Naive thymus-derived CD8-positive, alpha-beta T cell (primary cell): Measurements from ENCODE around the gene ACYP2. TPM values are rescaled to one million over a fixed set of nuclear protein-coding genes. Genes with fewer than 3 reads are reported as not detected.
"Not testable (repeated sequence)": the region's sequence is repeated elsewhere in the genome, so short reads cannot be mapped to it uniquely, and the experiment has no call there.

Experiments used
- ATAC-seq, 2 donors: fragments of 150-1000 bp; cut with Tn5 transposase in 1 of 2; sonication (Bioruptor Pico), chemical (Tn5 transposase) in 1 of 2; 1 replicate in 1 of 2; 2 replicates in 1 of 2; pipeline ENCODE4 v1.10.0; 2021; ENCODE audit warnings: mild to moderate bottlenecking in 2 of 2, moderate library complexity in 2 of 2
- POLR2A ChIA-PET: fragments of 350-600 bp; sonication (Branson Sonifier 250); formaldehyde crosslinking; loops from one replicate; lab custom pipeline; 2021; ENCODE audit warnings: antibody characterized with exemption; lab: Charles Lee
- DNase-seq, 10 donors: peaks; one replicate each; pipeline versions ENCODE4 v3.0.0 to v3.0.0-alpha.2; 2020 to 2022
- H3K27ac Mint-ChIP-seq, 10 donors: one replicate each; pipeline ENCODE4 v1.8.0; 2020 to 2022; ENCODE audit warnings: mild to moderate bottlenecking in 10 of 10, mixed read lengths in 10 of 10, moderate library complexity in 4 of 10, inconsistent platforms in 1 of 10
- H3K27me3 Mint-ChIP-seq, 5 donors: one replicate each; pipeline ENCODE4 v1.8.0; 2021 to 2022; ENCODE audit warnings: mixed read lengths in 5 of 5
- H3K36me3 Mint-ChIP-seq, 3 donors: one replicate each; pipeline ENCODE4 v1.8.0; 2020 to 2022; ENCODE audit warnings: mixed read lengths in 3 of 3, mild to moderate bottlenecking in 2 of 3, inconsistent platforms in 1 of 3
- H3K4me1 Mint-ChIP-seq, 4 donors: one replicate each; pipeline ENCODE4 v1.8.0; 2021 to 2022; ENCODE audit warnings: mixed read lengths in 4 of 4
- H3K4me3 Mint-ChIP-seq, 10 donors: one replicate each; pipeline ENCODE4 v1.8.0; 2020 to 2022; ENCODE audit warnings: mild to moderate bottlenecking in 10 of 10, mixed read lengths in 10 of 10, moderate library complexity in 6 of 10, inconsistent platforms in 1 of 10
- H3K9me3 Mint-ChIP-seq, 9 donors: one replicate each; pipeline ENCODE4 v1.8.0; 2020 to 2022; ENCODE audit warnings: mixed read lengths in 9 of 9, mild to moderate bottlenecking in 3 of 9, inconsistent platforms in 1 of 9, moderate library complexity in 1 of 9
- polyA plus RNA-seq, 3 donors: library from polyadenylated mRNA; unstranded; fragments of 300-500 nt; fragmentation: Illumina TruSeq; gene quantifications; one replicate each; pipeline ENCODE4 v1.2.3, GENCODE V29; 2021
- total RNA-seq, 8 experiments: library from RNA in 2 of 8; stranded (reverse) in 2 of 8; gene quantifications; one replicate each; pipeline ENCODE4 v1.2.3 and lab custom pipeline; 2021 to 2026

ACYP2 gene
- total and polyA plus RNA-seq, 5 experiments from 2014 or later = 12.4 to 18.1 (median 13.2) TPM

- Mint-ChIP-seq H3K27ac (peak overlapping the region in 7 of 10 donors; percentile 4 to 76 (median 39)), H3K36me3 (no peaks in the 10 kb centered on the region), H3K4me1 (peaks cover 5 to 53% (median 7%) of the 10 kb centered on the region in 4 donors), H3K27me3 (no peaks in the 10 kb centered on the region), H3K4me3 (no peak overlapping the region), H3K9me3 (no peaks in the 10 kb centered on the region)
- POLR2A ChIA-PET = interaction anchor here (0.6 to 1.0 kb wide), 3 partner anchors 40 to 135 kb away, joined by 3 to 7 read pairs (median 3); partner anchors contain the start of gene PSME4
- DNase-seq = peak in 4 of 10 donors; percentile 11 to 42 (median 22)
- ATAC-seq = peak; percentile 87 to 89
Observed at GRCh38 chr2:54103454-54104314, 11.7 kb upstream of the ACYP2 start.

DNA sequence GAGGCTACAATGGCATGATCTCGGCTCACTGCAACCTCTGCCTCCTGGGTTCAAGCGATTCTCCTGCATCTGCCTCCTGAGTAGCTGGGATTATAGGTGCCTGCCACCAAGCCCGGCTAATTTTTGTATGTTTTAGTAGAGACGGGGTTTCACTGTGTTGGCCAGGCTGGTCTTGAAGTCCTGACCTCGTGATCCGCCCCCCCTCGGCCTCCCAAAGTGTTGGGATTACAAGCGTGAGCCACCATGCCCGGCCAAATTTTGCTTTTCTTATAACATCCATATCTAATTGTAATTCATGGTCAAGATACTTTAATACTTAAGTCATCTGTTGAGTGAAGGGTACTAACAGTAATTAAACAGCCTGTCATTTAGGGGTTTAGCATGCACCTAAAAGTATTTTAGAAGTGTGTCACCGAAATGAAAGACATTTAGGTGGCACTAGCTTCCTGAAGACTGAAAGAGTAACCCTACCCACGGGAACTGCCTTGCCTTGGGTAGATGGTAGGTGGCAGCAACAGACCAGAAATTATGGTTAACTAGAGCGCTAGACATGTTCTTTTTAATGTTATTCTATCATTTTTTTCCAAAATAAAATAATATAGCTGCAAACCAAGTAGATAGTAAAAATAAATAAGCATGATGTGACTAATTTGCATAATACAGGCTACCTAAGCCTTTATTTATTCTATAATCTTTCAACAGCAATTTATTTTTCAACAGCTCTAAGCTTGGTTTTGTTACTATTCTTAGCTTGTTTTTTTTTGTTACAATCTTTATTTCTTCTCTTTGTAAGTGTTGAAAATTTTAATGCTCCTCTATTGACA lies 8.6 kb upstream of the ACYP2 start:
- DNase-seq (peak; percentile 16 to 67 (median 48)), ATAC-seq (peak; percentile 84 to 86)
- Mint-ChIP-seq H3K36me3 (no peaks in the 10 kb centered on the region), H3K9me3 (no peaks in the 10 kb centered on the region), H3K27ac (peak overlapping the region in 1 of 10 donors; percentile 25), H3K4me3 (no peak overlapping the region), H3K27me3 (no peaks in the 10 kb centered on the region), H3K4me1 (peaks cover 5 to 27% (median 7%) of the 10 kb centered on the region in 4 donors)
- POLR2A ChIA-PET = interaction anchor here (0.8 to 1.2 kb wide), 2 partner anchors 9 to 598 kb away, joined by 4 read pairs; partner anchors contain the start of gene ACYP2

DNA sequence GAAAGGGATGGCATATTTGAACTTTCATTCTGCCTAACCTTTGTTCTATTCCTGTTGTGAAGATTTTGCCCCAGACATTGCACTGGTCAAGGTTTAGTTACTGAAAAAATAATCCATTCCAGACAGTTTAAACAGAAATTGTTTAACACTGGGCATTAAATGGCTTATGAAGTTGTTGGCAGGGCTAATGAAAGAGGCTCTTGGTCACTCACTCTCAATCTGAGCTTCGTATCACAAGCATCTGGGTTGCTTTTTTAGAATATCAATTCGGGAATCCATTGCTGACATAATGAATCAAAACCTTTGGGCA lies 8.0 kb upstream of the ACYP2 start:
- Mint-ChIP-seq H3K27me3 (no peaks in the 10 kb centered on the region), H3K4me3 (no peak overlapping the region), H3K27ac (no peak overlapping the region), H3K4me1 (peaks cover 5 to 25% (median 7%) of the 10 kb centered on the region in 4 donors), H3K36me3 (no peaks in the 10 kb centered on the region), H3K9me3 (no peaks in the 10 kb centered on the region)
- POLR2A ChIA-PET = interaction anchor here (1.2 kb wide), 1 partner anchor 8 kb away, joined by 4 read pairs; the partner anchor contains the start of gene ACYP2
- ATAC-seq (no peak), DNase-seq (no peak)

GRCh38 chr2:54107903-54108615 lies 7.4 kb upstream of the ACYP2 start:
- Mint-ChIP-seq H3K27me3 (no peaks in the 10 kb centered on the region), H3K27ac (no peak overlapping the region), H3K9me3 (no peaks in the 10 kb centered on the region), H3K4me3 (no peak overlapping the region), H3K36me3 (no peaks in the 10 kb centered on the region), H3K4me1 (peaks cover 5 to 19% (median 7%) of the 10 kb centered on the region in 4 donors)
- POLR2A ChIA-PET = no interaction called here
- DNase-seq (no peak), ATAC-seq (no peak)

GRCh38 chr2:54109848-54110247 lies 5.6 kb upstream of the ACYP2 start:
- no peaks in the 10 kb centered on the region for H3K36me3 Mint-ChIP-seq
- H3K4me3 Mint-ChIP-seq = no peak overlapping the region
- H3K27me3 Mint-ChIP-seq = no peaks in the 10 kb centered on the region
- H3K4me1 Mint-ChIP-seq = peaks cover 3 to 15% (median 8%) of the 10 kb centered on the region in 4 donors
- POLR2A ChIA-PET = no interaction called here
- H3K9me3 Mint-ChIP-seq = no peaks in the 10 kb centered on the region
- ATAC-seq = no peak
- DNase-seq = no peak
- H3K27ac Mint-ChIP-seq = no peak overlapping the region

GRCh38 chr2:54114479-54114878 lies 936 bp upstream of the ACYP2 start:
- peak overlapping the region; percentile 97 to 100 (median 99) for H3K27ac Mint-ChIP-seq
- peaks cover 0 to 16% (median 8%) of the 10 kb centered on the region in 3 donors for H3K36me3 Mint-ChIP-seq
- H3K4me1 Mint-ChIP-seq = peaks cover 8 to 25% (median 19%) of the 10 kb centered on the region in 4 donors
- H3K27me3 Mint-ChIP-seq, H3K9me3 Mint-ChIP-seq, ATAC-seq, DNase-seq: not testable (repeated sequence)
- POLR2A ChIA-PET = interaction anchor here (0.6 to 1.0 kb wide), 3 partner anchors 39 to 434 kb away, joined by 3 to 4 read pairs (median 4); partner anchors contain the start of gene PSME4
- H3K4me3 Mint-ChIP-seq = peak overlapping the region; percentile 91 to 98 (median 97)

DNA sequence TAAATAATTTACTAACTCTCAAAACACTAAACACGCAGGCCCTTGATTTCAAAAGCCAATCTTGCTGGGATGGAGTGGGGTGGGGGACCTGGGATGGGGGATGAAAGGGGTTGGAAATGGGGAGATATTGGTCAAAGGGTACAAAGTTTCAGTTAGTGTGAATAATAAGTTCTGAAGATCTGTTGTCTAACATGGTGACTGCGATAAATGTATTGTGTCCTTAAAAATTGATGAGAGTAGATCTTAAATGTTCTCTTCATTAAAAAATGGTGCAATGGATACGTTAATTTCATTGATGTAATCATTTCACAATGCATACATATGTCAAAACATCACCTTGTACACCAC lies 505 bp upstream of the ACYP2 start:
- Mint-ChIP-seq H3K27me3 (no peaks in the 10 kb centered on the region), H3K4me1 (peaks cover 8 to 25% (median 19%) of the 10 kb centered on the region in 4 donors), H3K4me3 (peak overlapping the region; percentile 91 to 98 (median 97)), H3K27ac (peak overlapping the region; percentile 97 to 100 (median 99)), H3K9me3 (peaks cover 0 to 9% (median 5%) of the 10 kb centered on the region in 9 donors), H3K36me3 (peaks cover 0 to 18% (median 8%) of the 10 kb centered on the region in 3 donors)
- POLR2A ChIA-PET = interaction anchor here (1.0 to 1.4 kb wide), 4 partner anchors 8 to 444 kb away, joined by 4 to 5 read pairs (median 4); partner anchors contain the start of gene PSME4
- ATAC-seq (no peak), DNase-seq (no peak)

DNA sequence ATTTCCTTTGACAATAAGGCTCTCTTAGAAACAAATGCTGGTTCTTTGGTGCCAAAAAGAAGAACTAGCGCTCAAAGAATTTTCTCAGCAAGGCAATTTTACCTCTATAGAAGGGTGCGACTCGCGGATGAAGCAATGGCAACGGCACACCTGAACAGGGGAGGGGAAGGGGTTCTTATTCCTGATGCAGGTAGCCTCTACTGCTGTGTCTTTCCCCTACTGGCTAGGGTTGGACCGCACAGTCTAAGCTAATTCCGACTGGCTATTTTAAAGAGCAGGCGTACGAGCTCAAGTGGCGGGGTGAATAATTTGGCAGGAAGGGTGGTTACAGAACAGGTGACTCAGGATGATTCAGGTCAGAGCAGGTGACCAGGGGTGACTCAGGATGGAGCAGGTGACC lies 1.2 kb downstream of the ACYP2 start:
- ATAC-seq, H3K27me3 Mint-ChIP-seq, DNase-seq: not testable (repeated sequence)
- Mint-ChIP-seq H3K9me3 (peaks cover 0 to 13% (median 5%) of the 10 kb centered on the region in 9 donors), H3K4me3 (peak overlapping the region; percentile 66 to 98 (median 94)), H3K4me1 (peaks cover 8 to 25% (median 19%) of the 10 kb centered on the region in 4 donors), H3K36me3 (peaks cover 0 to 33% (median 16%) of the 10 kb centered on the region in 3 donors), H3K27ac (peak overlapping the region; percentile 1 to 100 (median 97))
- POLR2A ChIA-PET = interaction anchor here (0.6 to 1.3 kb wide), 4 partner anchors 146 to 1112 kb away, joined by 3 to 6 read pairs (median 4); partner anchors contain the start of gene RTN4

DNA sequence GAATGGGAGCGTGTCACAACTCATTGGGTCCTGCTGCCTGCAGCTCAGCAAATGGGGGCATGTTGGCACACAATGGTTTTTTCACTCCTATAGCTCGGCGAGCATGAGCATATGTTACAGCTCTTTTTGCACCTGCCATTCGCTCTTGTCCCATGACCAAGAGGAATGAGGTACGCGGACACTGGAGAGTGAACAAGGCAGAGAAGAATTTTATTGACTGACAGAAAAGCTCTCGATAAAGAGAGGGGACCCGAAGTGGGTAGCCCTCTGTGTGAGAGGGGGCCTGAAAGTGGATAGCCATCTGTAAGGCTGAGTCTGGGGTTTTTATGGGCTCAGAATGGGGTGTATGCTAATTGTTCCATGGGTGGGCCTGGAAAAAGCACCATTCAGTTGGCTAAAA lies 5.5 kb downstream of the ACYP2 start:
- Mint-ChIP-seq H3K36me3 (peaks cover 4 to 36% (median 16%) of the 10 kb centered on the region in 3 donors), H3K27ac (no peak overlapping the region), H3K4me3 (no peak overlapping the region), H3K27me3 (no peaks in the 10 kb centered on the region), H3K9me3 (peaks cover 0 to 9% (median 5%) of the 10 kb centered on the region in 9 donors), H3K4me1 (peaks cover 2 to 7% (median 5%) of the 10 kb centered on the region in 4 donors)
- ATAC-seq (no peak), DNase-seq (no peak)
- POLR2A ChIA-PET = no interaction called here

- H3K9me3 Mint-ChIP-seq = peaks cover 0 to 3% (median 0%) of the 10 kb centered on the region in 9 donors
- peak overlapping the region in 1 of 10 donors; percentile 8 for H3K27ac Mint-ChIP-seq
- no peak for DNase-seq
- H3K4me3 Mint-ChIP-seq = no peak overlapping the region
- no peak for ATAC-seq
- peaks cover 4 to 32% (median 16%) of the 10 kb centered on the region in 3 donors for H3K36me3 Mint-ChIP-seq
- no peaks in the 10 kb centered on the region for H3K27me3 Mint-ChIP-seq
- H3K4me1 Mint-ChIP-seq = no peaks in the 10 kb centered on the region
- POLR2A ChIA-PET = no interaction called here
Observed at GRCh38 chr2:54122171-54122935, 6.9 kb downstream of the ACYP2 start.

DNA sequence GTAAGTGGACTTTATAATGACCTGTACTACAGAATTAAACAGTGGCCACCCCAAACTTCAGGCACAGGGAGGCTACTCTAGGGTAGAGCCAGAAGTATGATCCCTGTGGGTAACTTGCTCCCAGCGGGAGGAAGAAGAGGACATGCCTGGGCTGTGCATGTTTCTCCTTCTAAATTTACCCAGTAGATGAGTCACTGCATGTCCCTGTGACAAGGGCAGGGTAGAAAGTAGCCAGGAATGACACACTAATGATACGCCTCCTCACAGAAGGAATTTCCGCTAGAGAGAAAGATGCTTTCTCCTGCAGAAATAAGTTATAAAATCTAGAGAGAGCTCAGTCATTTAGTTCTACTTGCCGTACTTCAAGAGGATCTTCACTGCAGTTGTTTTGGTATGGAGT lies 7.5 kb downstream of the ACYP2 start:
- Mint-ChIP-seq H3K27ac (no peak overlapping the region), H3K27me3 (no peaks in the 10 kb centered on the region), H3K9me3 (peaks cover 0 to 3% (median 0%) of the 10 kb centered on the region in 9 donors), H3K36me3 (peaks cover 4 to 29% (median 15%) of the 10 kb centered on the region in 3 donors), H3K4me3 (no peak overlapping the region), H3K4me1 (no peaks in the 10 kb centered on the region)
- DNase-seq (no peak), ATAC-seq (no peak)
- POLR2A ChIA-PET = no interaction called here
